DND-41 (cell line): ENCODE data around the gene SCAANT1.

Experiments
- EZH2 ChIP-seq: IDR thresholded peaks from 3 replicates; pipeline ENCODE4 v1.6.1; 2012; ENCODE audit warnings: borderline replicate concordance, low read depth, mild to moderate bottlenecking, moderate library complexity, low read length, inconsistent platforms; ENCODE audit not compliant: severe bottlenecking
- TF ChIP-seq, protein P1 (sequence below): IDR thresholded peaks from 2 replicates; pipeline ENCODE4 v1.5.1; 2012; ENCODE audit warnings: borderline replicate concordance, low read length, moderate library complexity, mild to moderate bottlenecking; ENCODE audit not compliant: poor library complexity, severe bottlenecking; ENCODE audit errors: extremely low read depth

GRCh38 chr3:63908081-63908736 lies 4.0 kb downstream of the SCAANT1 start:
- TF ChIP-seq, protein P1, sequence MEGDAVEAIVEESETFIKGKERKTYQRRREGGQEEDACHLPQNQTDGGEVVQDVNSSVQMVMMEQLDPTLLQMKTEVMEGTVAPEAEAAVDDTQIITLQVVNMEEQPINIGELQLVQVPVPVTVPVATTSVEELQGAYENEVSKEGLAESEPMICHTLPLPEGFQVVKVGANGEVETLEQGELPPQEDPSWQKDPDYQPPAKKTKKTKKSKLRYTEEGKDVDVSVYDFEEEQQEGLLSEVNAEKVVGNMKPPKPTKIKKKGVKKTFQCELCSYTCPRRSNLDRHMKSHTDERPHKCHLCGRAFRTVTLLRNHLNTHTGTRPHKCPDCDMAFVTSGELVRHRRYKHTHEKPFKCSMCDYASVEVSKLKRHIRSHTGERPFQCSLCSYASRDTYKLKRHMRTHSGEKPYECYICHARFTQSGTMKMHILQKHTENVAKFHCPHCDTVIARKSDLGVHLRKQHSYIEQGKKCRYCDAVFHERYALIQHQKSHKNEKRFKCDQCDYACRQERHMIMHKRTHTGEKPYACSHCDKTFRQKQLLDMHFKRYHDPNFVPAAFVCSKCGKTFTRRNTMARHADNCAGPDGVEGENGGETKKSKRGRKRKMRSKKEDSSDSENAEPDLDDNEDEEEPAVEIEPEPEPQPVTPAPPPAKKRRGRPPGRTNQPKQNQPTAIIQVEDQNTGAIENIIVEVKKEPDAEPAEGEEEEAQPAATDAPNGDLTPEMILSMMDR: no peak
- no peak for TF ChIP-seq EZH2
